GM12801 (cell line): ENCODE data around the gene HLA-F.

Source experiments
- TF ChIP-seq, protein P1 (sequence below): IDR thresholded peaks from one replicate; pipeline ENCODE4 v1.5.1; 2011; ENCODE audit warnings: control low read depth; ENCODE audit not compliant: insufficient read length; ENCODE audit errors: extremely low read depth

The HLA-F gene

DNA sequence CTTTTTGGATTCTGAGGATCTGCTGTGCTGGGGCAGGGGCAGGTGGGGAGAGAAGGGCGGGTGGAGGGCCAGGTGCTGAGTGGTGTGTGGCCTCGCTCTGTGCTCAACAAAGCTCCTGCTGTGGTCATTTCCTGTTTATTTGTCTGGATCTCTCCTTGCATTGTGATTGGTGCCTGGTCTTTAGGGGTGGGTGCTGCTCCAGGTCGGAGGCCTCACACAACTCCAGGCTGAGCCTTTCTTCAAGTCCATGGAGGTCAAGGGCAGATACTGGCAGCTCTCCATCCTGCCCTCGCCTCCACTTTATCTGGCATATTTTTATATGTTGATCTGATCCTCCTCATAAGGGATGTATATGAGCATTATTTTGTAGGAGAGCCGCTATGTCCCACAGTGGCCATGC, 36.2 kb downstream of the HLA-F start:
- TF ChIP-seq, protein P1, sequence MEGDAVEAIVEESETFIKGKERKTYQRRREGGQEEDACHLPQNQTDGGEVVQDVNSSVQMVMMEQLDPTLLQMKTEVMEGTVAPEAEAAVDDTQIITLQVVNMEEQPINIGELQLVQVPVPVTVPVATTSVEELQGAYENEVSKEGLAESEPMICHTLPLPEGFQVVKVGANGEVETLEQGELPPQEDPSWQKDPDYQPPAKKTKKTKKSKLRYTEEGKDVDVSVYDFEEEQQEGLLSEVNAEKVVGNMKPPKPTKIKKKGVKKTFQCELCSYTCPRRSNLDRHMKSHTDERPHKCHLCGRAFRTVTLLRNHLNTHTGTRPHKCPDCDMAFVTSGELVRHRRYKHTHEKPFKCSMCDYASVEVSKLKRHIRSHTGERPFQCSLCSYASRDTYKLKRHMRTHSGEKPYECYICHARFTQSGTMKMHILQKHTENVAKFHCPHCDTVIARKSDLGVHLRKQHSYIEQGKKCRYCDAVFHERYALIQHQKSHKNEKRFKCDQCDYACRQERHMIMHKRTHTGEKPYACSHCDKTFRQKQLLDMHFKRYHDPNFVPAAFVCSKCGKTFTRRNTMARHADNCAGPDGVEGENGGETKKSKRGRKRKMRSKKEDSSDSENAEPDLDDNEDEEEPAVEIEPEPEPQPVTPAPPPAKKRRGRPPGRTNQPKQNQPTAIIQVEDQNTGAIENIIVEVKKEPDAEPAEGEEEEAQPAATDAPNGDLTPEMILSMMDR = no peak

DNA sequence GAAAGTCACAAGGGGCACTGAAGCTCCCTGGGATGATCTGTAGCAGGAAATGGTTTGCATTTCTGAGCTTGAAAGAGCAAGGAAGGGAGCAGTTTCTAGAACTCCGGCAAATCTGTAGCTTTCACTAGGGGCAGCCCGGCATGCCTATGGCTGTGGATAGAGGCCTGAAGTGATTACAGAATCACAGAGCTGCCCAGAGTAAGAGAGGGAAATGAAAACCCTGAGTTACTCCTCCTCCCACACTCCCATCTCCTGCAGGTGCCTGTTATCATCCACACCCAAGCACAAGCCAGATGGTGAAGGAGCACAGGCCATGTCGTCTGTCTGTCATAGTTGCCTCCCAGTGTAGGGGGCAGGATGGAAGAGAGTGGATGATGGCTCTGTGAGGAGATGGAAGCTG, 37.1 kb downstream of the HLA-F start:
- TF ChIP-seq, protein P1 = no peak

DNA sequence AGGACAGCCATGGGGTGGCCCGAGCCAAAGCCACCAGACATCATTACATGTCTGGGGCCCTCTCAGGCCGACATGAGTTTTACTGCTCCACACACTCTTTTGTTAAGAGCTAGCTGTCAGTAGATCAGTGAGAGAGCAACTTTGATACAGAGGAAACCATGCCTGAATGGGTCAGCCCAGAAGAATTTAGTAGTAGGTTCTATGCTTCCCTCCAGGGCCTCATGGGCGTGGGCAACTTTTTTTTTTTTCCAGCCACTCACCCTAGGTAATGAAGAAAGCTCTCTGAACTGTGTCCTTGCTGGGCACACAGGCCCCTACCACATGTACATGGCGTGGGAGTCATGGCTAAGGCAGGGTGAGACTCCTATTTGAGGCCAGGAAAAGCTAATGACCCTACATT, 38.8 kb downstream of the HLA-F start:
- TF ChIP-seq, protein P1 = no peak

DNA sequence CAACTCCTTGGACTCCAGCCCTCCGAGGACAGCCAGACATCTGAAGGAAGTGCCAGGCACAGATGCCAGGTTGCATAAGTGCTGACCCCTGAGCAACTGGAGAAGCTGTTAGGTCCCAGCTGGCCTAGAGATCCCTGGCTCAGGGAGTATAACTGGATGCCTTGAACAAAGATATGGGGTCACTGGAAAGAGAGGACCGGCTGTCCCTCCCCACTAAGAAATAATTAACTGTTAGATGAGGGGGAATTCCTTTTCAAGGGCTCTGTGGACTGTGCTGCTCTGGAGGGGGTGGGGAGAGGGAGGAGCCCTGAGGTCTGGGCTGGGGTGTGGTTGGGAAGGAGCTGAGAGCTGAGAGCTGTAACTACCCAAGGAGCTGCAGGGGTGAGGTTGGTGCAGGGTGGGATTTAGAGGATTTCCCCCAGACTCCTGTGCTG, 39.6 kb downstream of the HLA-F start:
- TF ChIP-seq, protein P1 = no peak

DNA sequence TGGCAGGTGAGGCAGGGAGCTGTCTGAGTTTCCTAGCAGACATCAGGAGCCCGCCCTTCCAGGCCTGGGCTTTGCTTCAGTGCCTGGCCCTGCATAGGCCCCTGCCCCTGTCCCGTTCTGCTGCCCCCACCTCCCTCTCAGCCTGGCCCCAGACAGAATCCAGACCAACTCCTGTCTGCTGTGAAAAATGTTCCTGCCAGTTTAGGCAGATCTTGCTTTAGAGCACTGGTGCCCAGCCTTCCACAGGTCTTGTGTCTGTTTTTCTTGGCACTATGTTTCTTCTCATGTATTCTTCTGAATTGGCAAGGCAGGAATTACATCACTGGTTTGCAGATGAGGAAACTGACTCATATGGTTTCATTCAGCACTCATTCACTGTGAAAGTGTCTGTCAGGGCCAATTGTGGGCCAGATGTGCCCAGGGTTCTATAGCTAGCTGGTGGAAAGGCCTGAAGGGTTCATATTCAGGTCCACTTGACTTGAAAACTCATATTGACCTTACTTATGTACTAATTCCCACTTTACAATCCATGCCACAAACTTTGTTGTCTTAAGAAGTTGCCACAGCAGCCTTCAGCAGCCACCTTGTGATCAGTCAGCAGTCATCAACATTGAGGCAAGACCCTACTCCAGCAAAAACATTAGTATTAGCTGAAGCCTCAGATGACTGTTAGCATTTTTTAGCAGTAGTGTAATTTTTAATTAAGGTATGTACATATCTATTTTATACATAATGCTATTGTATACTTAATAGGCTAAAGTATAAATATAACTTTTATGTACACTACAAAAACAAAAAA, 40.5 kb downstream of the HLA-F start:
- TF ChIP-seq, protein P1 = no peak

DNA sequence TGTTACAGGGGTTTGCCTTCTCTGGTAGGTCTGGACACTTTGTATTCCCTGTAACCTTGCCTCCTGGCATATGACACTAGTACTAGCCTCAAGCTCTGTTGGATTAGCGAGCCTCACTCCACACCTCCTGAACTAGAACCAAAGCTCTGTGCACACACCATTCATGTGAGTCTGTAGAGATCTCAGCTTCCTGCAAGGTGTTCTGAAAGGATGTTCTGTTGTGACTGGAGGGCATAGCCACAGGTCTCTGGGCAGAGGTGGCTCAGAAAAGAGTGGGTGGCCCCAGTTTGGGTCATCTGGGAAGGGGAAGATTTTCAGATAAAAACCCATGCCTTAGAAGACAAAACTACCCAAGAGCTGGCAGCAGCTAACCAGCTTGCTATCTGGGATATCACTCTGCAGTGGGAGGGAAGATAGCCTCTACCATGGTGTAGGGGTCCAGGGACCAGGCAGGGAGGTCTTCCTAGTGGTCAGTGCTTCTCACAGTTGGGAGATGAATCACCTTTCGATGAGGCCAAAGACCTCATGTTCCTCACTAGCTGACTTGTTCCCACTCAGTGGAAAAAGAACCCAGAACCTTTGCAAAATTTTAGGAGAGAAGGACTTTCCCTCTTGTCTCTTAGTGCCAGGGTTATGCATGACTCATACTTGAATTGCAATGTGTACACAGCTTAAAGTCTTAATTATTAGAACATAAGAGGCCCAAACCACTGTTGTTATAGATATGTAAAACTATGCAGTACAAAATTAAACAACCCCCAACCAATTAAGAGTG, 41.4 kb downstream of the HLA-F start:
- TF ChIP-seq, protein P1 = no peak

DNA sequence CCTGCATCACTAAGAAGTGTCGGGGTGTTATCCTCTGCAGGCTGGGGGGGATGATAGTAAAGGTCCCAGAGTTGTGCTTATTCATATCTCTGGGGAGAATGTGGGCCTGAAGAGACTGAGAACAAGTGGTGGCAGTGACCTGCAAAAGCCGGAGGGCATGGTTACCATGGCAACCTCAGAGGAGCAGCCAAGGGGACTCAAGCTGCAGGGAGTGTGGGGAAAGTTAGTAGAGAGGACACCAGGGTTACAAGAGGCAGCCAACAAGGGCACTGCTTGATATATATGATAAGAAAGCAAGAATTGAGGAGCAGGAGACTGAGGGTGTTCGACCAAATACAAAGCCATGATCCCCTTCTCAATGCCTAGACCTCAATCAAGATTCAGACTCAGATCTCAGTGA, 46.1 kb downstream of the HLA-F start:
- TF ChIP-seq, protein P1 = no peak
